Right atrium auricular region (tissue), 2 donors: ENCODE measurements around the gene LARP6. TPM values are rescaled to one million over a fixed set of nuclear protein-coding genes. Genes with fewer than 3 reads are reported as not detected.

Experiments
- DNase-seq: peaks from one replicate; pipeline ENCODE4 v3.0.0-alpha.2; 2019; ENCODE audit warnings: low spot score
- H3K27ac ChIP-seq, 2 donors: fragments of 200-600 bp; sonication (generic); 1 replicate in 1 of 2; 2 replicates in 1 of 2; pipeline ENCODE4 v1.5.1; 2016 to 2019
- H3K27me3 ChIP-seq, 2 donors: fragments of 200-600 bp; sonication (generic); one replicate each; pipeline versions ENCODE4 v1.5.1 to v1.6.0; 2017 to 2019
- H3K36me3 ChIP-seq: fragments of 200-600 bp; sonication (generic); one replicate; pipeline ENCODE4 v1.5.1; 2016
- H3K4me1 ChIP-seq, 2 donors: fragments of 200-600 bp; sonication (generic); one replicate each; pipeline versions ENCODE4 v1.5.1 to v1.6.0; 2017 to 2019
- H3K4me3 ChIP-seq, 2 donors: fragments of 200-600 bp; sonication (generic); 1 replicate in 1 of 2; 2 replicates in 1 of 2; pipeline ENCODE4 v1.5.1; 2017 to 2019; ENCODE audit warnings: mild to moderate bottlenecking in 1 of 2, moderate library complexity in 1 of 2
- H3K9me3 ChIP-seq, 2 donors: fragments of 200-600 bp; sonication (generic); one replicate each; pipeline ENCODE4 v1.5.1; 2019
- CTCF ChIP-seq, 2 donors: fragments of 200-600 bp; sonication (generic); IDR thresholded peaks; one replicate each; pipeline ENCODE4 v1.5.1; 2019; ENCODE audit warnings: antibody characterized with exemption in 2 of 2
- total RNA-seq, 2 donors: library from RNA; depleted of rRNA; stranded (reverse); fragments of >200 nt; gene quantifications; one replicate each; pipeline ENCODE4 v1.1.0, GENCODE V29; 2016

LARP6 gene
- total RNA-seq, 2 donors from 2014 or later: 20.2 to 57.8 TPM

DNA sequence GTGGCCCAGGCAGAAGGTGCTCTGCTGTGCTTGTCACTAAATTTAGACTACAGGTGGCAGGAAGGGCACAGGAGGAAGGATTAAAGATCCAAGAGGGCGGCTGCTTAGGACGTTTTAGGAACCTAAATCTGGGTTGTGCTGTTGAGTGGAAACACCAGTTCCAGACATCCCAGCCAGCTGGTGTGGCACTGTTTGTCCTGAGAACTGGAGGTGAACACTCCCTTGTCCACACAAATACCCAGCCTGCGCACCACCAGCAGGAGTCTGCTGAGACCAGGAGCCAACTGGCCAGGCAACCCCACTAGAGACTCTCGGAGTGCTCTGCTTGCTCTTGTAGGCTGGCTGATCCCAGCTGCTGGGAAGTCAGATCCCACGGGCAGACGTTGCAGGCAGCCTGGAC is 60.3 kb downstream of the LARP6 start:
- H3K4me1 ChIP-seq: peaks cover 0 to 10% of the 10 kb centered on the region in 2 donors
- TF ChIP-seq CTCF (IDR thresholded peaks at IDR 0.05): no peak
- H3K9me3 ChIP-seq: no peaks in the 10 kb centered on the region
- no peaks in the 10 kb centered on the region for H3K36me3 ChIP-seq
- H3K27ac ChIP-seq: peak overlapping the region in 1 of 2 donors; percentile 72
- no peak for DNase-seq
- H3K4me3 ChIP-seq: no peak overlapping the region
- H3K27me3 ChIP-seq: no peaks in the 10 kb centered on the region

DNA sequence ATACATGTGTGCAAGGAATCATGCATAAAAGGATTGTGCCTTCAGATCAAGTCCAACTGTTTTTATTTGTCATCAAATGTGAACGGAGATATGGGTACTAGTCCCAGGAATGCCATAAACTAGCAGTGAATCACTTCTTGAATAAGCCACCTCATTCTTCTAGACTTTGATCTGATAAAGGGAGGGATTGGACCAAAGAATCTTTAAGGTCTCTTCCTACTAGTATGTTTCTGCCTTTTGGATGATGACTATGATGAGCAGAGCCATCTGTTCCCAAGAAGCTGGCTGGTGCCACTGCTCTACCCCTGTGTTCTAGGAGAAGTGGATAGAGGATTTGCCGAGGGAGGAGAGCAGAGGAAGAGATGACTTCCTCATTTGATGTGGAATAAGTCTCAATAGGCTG is 61.8 kb downstream of the LARP6 start:
- Histone ChIP-seq H3K9me3 (no peaks in the 10 kb centered on the region), H3K27ac (no peak overlapping the region), H3K36me3 (no peaks in the 10 kb centered on the region), H3K4me1 (peaks cover 0 to 10% of the 10 kb centered on the region in 2 donors), H3K4me3 (no peak overlapping the region), H3K27me3 (no peaks in the 10 kb centered on the region)
- DNase-seq: no peak
- no peak for TF ChIP-seq CTCF (IDR thresholded peaks at IDR 0.05)

DNA sequence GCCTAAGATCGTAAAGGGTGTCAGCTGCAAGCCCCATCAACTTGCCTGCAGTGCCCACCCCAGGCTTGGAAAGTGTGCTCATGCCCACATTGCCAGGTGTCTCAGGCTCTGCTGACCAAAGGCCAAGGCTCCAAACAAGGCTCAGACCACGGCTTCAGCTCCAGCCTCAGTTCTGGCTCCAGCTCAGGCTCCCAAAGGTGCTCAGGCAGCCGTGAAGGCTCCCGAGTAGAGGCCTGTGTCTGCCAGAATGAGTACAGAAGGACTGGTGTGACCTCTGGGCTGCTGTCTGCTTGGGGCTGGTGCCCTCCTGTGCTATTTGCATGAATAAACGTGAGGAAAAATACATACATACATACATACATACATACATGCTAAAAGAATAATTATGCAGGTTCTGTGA is 62.7 kb downstream of the LARP6 start:
- no peak for DNase-seq
- no peaks in the 10 kb centered on the region for H3K9me3 ChIP-seq
- no peak for TF ChIP-seq CTCF (IDR thresholded peaks at IDR 0.05)
- no peak overlapping the region for H3K27ac ChIP-seq
- peaks cover 0 to 10% of the 10 kb centered on the region in 2 donors for H3K4me1 ChIP-seq
- H3K36me3 ChIP-seq: no peaks in the 10 kb centered on the region
- H3K4me3 ChIP-seq: no peak overlapping the region
- H3K27me3 ChIP-seq: no peaks in the 10 kb centered on the region

DNA sequence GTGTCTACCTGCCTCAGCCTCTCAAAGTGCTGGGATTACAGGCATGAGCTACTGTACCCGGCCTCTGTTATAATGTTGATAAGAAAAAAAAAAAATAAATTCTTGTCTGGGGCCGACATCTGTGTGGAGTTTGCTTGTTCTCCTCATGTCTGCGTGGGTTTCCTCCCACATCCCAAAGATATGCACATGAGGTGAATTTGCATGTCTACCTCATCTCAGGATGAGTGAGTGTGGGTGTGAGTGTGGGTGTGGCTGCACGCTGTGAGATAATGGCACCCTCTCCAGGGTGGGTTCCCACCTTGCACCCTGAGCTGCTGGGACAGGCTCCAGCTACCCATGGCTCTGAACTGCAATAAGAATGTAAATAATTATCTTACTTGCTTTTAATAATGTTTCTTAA is 64.7 kb downstream of the LARP6 start:
- TF ChIP-seq CTCF (IDR thresholded peaks at IDR 0.05): no peak
- H3K4me3 ChIP-seq: no peak overlapping the region
- no peaks in the 10 kb centered on the region for H3K9me3 ChIP-seq
- no peaks in the 10 kb centered on the region for H3K36me3 ChIP-seq
- no peak for DNase-seq
- H3K4me1 ChIP-seq: peaks cover 0 to under 1% of the 10 kb centered on the region in 2 donors
- no peaks in the 10 kb centered on the region for H3K27me3 ChIP-seq
- no peak overlapping the region for H3K27ac ChIP-seq

DNA sequence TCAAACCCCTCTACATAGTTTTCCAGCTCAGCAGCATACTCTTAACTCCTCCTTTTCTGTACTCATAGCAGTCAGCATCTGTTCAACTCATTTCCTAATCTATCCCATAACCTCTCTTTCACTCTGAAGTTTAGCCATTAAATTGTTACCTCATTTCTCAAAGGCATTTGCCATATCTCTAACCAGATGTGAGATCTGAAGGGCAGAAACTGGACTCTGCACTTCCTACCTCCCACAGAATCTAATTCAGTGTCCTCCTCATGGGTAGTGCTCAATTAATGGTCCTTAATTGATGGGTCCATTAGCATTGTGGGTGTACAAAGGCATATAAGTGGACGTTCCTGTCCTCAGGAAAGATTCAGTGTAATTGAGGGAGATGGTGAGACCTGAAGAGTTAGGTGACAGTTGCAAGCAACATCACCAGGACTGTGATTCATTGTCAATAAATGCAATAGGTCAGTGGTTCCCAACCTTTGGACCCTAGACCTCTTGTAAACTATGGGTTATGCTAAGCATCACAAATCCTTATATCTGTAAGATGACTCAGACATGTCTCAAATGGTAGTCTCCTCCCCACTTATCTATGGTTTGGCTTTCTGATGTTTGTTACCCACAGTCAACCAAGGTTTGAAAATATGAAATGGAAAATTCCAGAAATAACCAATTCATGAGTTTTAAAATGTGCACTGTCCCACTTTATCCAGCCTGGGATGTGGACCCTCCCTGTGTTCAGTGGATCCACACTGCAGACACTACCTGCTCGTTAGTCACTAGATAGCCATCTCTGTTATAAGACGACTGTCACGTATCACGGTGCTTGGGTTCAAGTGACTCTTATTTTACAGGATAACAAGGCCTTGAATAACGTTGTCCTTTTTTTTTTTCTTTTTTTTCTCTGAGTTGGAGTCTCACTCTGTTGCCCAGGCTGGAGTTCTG is 65.6 kb downstream of the LARP6 start:
- no peak for TF ChIP-seq CTCF (IDR thresholded peaks at IDR 0.05)
- H3K9me3 ChIP-seq: no peaks in the 10 kb centered on the region
- no peaks in the 10 kb centered on the region for H3K4me1 ChIP-seq

More for the DNA sequence above, 65.6 kb downstream of the LARP6 start:
- Histone ChIP-seq H3K27ac (no peak overlapping the region), H3K27me3 (no peaks in the 10 kb centered on the region), H3K36me3 (no peaks in the 10 kb centered on the region), H3K4me3 (no peak overlapping the region)
- no peak for DNase-seq
